ENCODE results near the gene PRSS23.
"Not testable (repeated sequence)": the region's sequence is repeated elsewhere in the genome, so short reads cannot be mapped to it uniquely, and the experiment has no call there.

PRSS23 gene

GRCh38 chr11:86800076-86800959, at the start of gene PRSS23:
TSS of gene PRSS23 (plus strand) at chr11:86800542. CDS start at chr11:86807644, 7,102 bp downstream.
- peak; percentile 50 for DNase-seq

GRCh38 chr11:86753459-86753858, 46.9 kb upstream of the PRSS23 start:
- no peak for DNase-seq

GRCh38 chr11:86755146-86755545, 45.2 kb upstream of the PRSS23 start:
- DNase-seq: no peak

GRCh38 chr11:86758171-86758570, 42.2 kb upstream of the PRSS23 start:
- no peak for DNase-seq

- no peak for DNase-seq
These were observed 39.8 kb upstream of the PRSS23 start for GRCh38 chr11:86760577-86760976.

GRCh38 chr11:86761978-86762377, 38.4 kb upstream of the PRSS23 start:
- DNase-seq: no peak

- no peak for DNase-seq
These were observed 35.1 kb upstream of the PRSS23 start for GRCh38 chr11:86765203-86765602.

GRCh38 chr11:86765878-86766277, 34.5 kb upstream of the PRSS23 start:
- no peak for DNase-seq

- no peak for DNase-seq
These were observed 31.1 kb upstream of the PRSS23 start for GRCh38 chr11:86769219-86769618.

GRCh38 chr11:86770473-86771027, 29.8 kb upstream of the PRSS23 start:
- DNase-seq: not testable (repeated sequence)

GRCh38 chr11:86772999-86773398, 27.3 kb upstream of the PRSS23 start:
- no peak for DNase-seq

- DNase-seq: no peak
These were observed 26.7 kb upstream of the PRSS23 start for GRCh38 chr11:86773513-86774252.

GRCh38 chr11:86774417-86774816, 25.9 kb upstream of the PRSS23 start:
- DNase-seq: no peak

GRCh38 chr11:86775361-86775760, 25.0 kb upstream of the PRSS23 start:
- no peak for DNase-seq

- DNase-seq: no peak
These were observed 18.8 kb upstream of the PRSS23 start for GRCh38 chr11:86781546-86781945.

- DNase-seq: peak; percentile 36
These were observed 17.6 kb upstream of the PRSS23 start for GRCh38 chr11:86782742-86783141.

- no peak for DNase-seq
These were observed 16.7 kb upstream of the PRSS23 start for GRCh38 chr11:86783661-86784060.

- DNase-seq: no peak
These were observed 16.1 kb upstream of the PRSS23 start for GRCh38 chr11:86784241-86784681.

GRCh38 chr11:86785576-86785975, 14.8 kb upstream of the PRSS23 start:
- DNase-seq: no peak

GRCh38 chr11:86787018-86787536, 13.3 kb upstream of the PRSS23 start:
- DNase-seq: no peak

- no peak for DNase-seq
These were observed 12.7 kb upstream of the PRSS23 start for GRCh38 chr11:86787656-86788055.

- DNase-seq: no peak
These were observed 10.1 kb upstream of the PRSS23 start for GRCh38 chr11:86790195-86790725.

All from NCI-H510A treated with DMSO at 0.1 percent for 48 hours (cell line).